Liver (tissue), 9 donors: ENCODE results near the gene IGF2BP2. TPM values are rescaled to one million over a fixed set of nuclear protein-coding genes. Genes with fewer than 3 reads are reported as not detected.
"Not testable (repeated sequence)": the region's sequence is repeated elsewhere in the genome, so short reads cannot be mapped to it uniquely, and the experiment has no call there.

Experiments
- DNase-seq: peaks from one replicate; pipeline ENCODE4 v3.0.0-alpha.2; 2017; ENCODE audit warnings: low spot score
- H3K27ac ChIP-seq, 2 donors: one replicate each; pipeline ENCODE4 v1.7.0; 2013; ENCODE audit warnings: inconsistent platforms in 2 of 2, low read length in 2 of 2, control low read depth in 1 of 2, low read depth in 1 of 2, mild to moderate bottlenecking in 1 of 2
- H3K27me3 ChIP-seq, 4 donors: one replicate each; pipeline versions ENCODE4 v1.6.1 to v1.7.0; 2013; ENCODE audit warnings: low read length in 3 of 4, inconsistent platforms in 1 of 4, mild to moderate bottlenecking in 1 of 4, moderate library complexity in 1 of 4; ENCODE audit not compliant: control insufficient read depth in 4 of 4, insufficient read depth in 4 of 4
- H3K36me3 ChIP-seq, 4 donors: one replicate each; pipeline versions ENCODE4 v1.6.1 to v1.7.0; 2013; ENCODE audit warnings: low read length in 3 of 4, mild to moderate bottlenecking in 3 of 4, low read depth in 1 of 4, moderate library complexity in 1 of 4; ENCODE audit not compliant: control insufficient read depth in 4 of 4, insufficient read depth in 3 of 4
- H3K4me1 ChIP-seq, 4 donors: one replicate each; pipeline versions ENCODE4 v1.6.1 to v1.7.0; 2013; ENCODE audit warnings: low read length in 3 of 4, mild to moderate bottlenecking in 3 of 4, moderate library complexity in 1 of 4; ENCODE audit not compliant: control insufficient read depth in 4 of 4, insufficient read depth in 4 of 4
- H3K4me3 ChIP-seq, 3 donors: one replicate each; pipeline versions ENCODE4 v1.6.1 to v1.7.0; 2013; ENCODE audit warnings: low read length in 3 of 3, control low read depth in 1 of 3, low read depth in 1 of 3, mild to moderate bottlenecking in 1 of 3
- H3K9ac ChIP-seq, 2 donors: one replicate each; pipeline ENCODE4 v1.7.0; 2013; ENCODE audit warnings: low read length in 2 of 2, mild to moderate bottlenecking in 2 of 2, moderate library complexity in 2 of 2, control low read depth in 1 of 2, low read depth in 1 of 2
- H3K9me3 ChIP-seq, 4 donors: one replicate each; pipeline versions ENCODE4 v1.6.1 to v1.7.0; 2013; ENCODE audit warnings: low read length in 3 of 4; ENCODE audit not compliant: control insufficient read depth in 4 of 4
- FOXA1 ChIP-seq: IDR thresholded peaks from 2 replicates; pipeline ENCODE4 v1.6.1; 2016; ENCODE audit warnings: antibody characterized with exemption
- FOXA2 ChIP-seq: IDR thresholded peaks from 2 replicates; pipeline ENCODE4 v1.6.1; 2016; ENCODE audit warnings: antibody characterized with exemption
- GABPA ChIP-seq, 2 donors: IDR thresholded peaks in 1 of 2; conservative IDR thresholded peaks in 1 of 2; 2 replicates each; pipeline ENCODE4 v1.6.1; 2016; ENCODE audit warnings: antibody characterized with exemption in 2 of 2, mild to moderate bottlenecking in 1 of 2, moderate library complexity in 1 of 2
- HNF4A ChIP-seq, 2 donors: conservative IDR thresholded peaks; 2 replicates each; pipeline ENCODE4 v1.6.1; 2016; ENCODE audit warnings: antibody characterized with exemption in 2 of 2, mild to moderate bottlenecking in 2 of 2
- HNF4G ChIP-seq: IDR thresholded peaks from 2 replicates; pipeline ENCODE4 v1.6.1; 2016; ENCODE audit warnings: antibody characterized with exemption
- JUND ChIP-seq, 2 donors: IDR thresholded peaks; 2 replicates each; pipeline ENCODE4 v1.6.1; 2016; ENCODE audit warnings: antibody characterized with exemption in 2 of 2
- NR2F2 ChIP-seq: IDR thresholded peaks from 2 replicates; pipeline ENCODE4 v1.6.1; 2016; ENCODE audit warnings: antibody characterized with exemption
- RAD21 ChIP-seq, 2 donors: IDR thresholded peaks; 2 replicates each; pipeline ENCODE4 v1.6.1; 2016; ENCODE audit warnings: antibody characterized with exemption in 2 of 2, mild to moderate bottlenecking in 2 of 2
- RXRA ChIP-seq, 2 donors: IDR thresholded peaks; 2 replicates each; pipeline ENCODE4 v1.6.1; 2017 to 2018; ENCODE audit warnings: antibody characterized with exemption in 2 of 2, mild to moderate bottlenecking in 1 of 2
- SP1 ChIP-seq: IDR thresholded peaks from 2 replicates; pipeline ENCODE4 v1.6.1; 2018; ENCODE audit warnings: antibody characterized with exemption, mild to moderate bottlenecking
- TAF1 ChIP-seq: conservative IDR thresholded peaks from 2 replicates; pipeline ENCODE4 v1.6.1; 2016; ENCODE audit warnings: antibody characterized with exemption, mild to moderate bottlenecking
- YY1 ChIP-seq: IDR thresholded peaks from 2 replicates; pipeline ENCODE4 v1.6.1; 2016; ENCODE audit warnings: antibody characterized with exemption, mild to moderate bottlenecking
- ZBTB33 ChIP-seq: IDR thresholded peaks from 2 replicates; pipeline ENCODE4 v1.6.1; 2016; ENCODE audit warnings: antibody characterized with exemption
- WGBS: extraction: QIAGEN DNeasy Blood & Tissue Kit; methylation state at CpG from one replicate; pipeline ENCODE4 v1.1.7; 2013; 5-methylcytosine and 5-hydroxymethylcytosine counted together
- polyA plus RNA-seq, 2 donors: library from polyadenylated mRNA; stranded (reverse) in 1 of 2; unstranded in 1 of 2; fragments of 200-250 nt in 1 of 2; fragments of >200 nt in 1 of 2; fragmentation: Nextera tagmentation in 1 of 2; extraction: Ambion mirVana in 1 of 2; gene quantifications; one replicate each; pipeline versions ENCODE4 v1.2.1 to v1.2.3, GENCODE V29; 2013 to 2015
- total RNA-seq, 2 donors: library from RNA; depleted of rRNA; stranded (reverse); fragments of >200 nt; gene quantifications; one replicate each; pipeline ENCODE4 v1.2.3, GENCODE V29; 2014
- TF ChIP-seq, protein P1 (sequence below): IDR thresholded peaks from 2 replicates; pipeline ENCODE4 v1.6.1; 2016; ENCODE audit warnings: antibody characterized with exemption
- TF ChIP-seq, protein P2 (sequence below): IDR thresholded peaks from 2 replicates; pipeline ENCODE4 v1.6.1; 2016; ENCODE audit warnings: antibody characterized with exemption, mild to moderate bottlenecking
- donor health status: healthy.
- donor health status: healthy.
- donor health status: healthy.
- donor health status: healthy.
- donor health status: healthy.

IGF2BP2 gene
- total and polyA plus RNA-seq, 4 donors, result 0.67 to 35.0 (median 1.7) TPM

DNA sequence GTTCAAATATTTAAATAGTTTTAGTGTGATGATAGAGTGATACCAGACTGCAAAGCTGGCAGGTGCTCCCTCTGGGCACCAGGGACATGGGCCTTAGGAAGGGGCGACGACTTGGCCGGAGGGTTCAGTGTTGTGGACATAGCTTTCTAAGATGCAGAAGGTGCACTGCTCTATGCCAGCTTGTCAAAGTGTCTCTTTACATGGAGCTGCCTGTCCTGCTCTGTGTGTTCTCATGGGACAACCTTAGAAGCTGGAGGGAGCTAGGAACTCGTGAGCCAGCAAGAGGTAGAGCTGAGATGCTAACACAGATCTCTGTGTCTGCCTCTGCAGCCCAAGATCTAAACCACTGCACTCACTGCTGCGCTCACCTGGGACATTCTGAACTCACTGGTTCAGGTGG, 160.9 kb downstream of the IGF2BP2 start:
- TF ChIP-seq FOXA1 (no peak), GABPA (IDR thresholded peaks at IDR 0.05 in 1 of 2, conservative IDR thresholded peaks at IDR 0.05 in 1 of 2) (no peak), RAD21 (IDR thresholded peaks at IDR 0.05) (no peak), ZBTB33 (no peak), JUND (IDR thresholded peaks at IDR 0.05) (no peak)
- TF ChIP-seq, protein P1, sequence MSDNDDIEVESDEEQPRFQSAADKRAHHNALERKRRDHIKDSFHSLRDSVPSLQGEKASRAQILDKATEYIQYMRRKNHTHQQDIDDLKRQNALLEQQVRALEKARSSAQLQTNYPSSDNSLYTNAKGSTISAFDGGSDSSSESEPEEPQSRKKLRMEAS, result no peak
- TF ChIP-seq, protein P2, sequence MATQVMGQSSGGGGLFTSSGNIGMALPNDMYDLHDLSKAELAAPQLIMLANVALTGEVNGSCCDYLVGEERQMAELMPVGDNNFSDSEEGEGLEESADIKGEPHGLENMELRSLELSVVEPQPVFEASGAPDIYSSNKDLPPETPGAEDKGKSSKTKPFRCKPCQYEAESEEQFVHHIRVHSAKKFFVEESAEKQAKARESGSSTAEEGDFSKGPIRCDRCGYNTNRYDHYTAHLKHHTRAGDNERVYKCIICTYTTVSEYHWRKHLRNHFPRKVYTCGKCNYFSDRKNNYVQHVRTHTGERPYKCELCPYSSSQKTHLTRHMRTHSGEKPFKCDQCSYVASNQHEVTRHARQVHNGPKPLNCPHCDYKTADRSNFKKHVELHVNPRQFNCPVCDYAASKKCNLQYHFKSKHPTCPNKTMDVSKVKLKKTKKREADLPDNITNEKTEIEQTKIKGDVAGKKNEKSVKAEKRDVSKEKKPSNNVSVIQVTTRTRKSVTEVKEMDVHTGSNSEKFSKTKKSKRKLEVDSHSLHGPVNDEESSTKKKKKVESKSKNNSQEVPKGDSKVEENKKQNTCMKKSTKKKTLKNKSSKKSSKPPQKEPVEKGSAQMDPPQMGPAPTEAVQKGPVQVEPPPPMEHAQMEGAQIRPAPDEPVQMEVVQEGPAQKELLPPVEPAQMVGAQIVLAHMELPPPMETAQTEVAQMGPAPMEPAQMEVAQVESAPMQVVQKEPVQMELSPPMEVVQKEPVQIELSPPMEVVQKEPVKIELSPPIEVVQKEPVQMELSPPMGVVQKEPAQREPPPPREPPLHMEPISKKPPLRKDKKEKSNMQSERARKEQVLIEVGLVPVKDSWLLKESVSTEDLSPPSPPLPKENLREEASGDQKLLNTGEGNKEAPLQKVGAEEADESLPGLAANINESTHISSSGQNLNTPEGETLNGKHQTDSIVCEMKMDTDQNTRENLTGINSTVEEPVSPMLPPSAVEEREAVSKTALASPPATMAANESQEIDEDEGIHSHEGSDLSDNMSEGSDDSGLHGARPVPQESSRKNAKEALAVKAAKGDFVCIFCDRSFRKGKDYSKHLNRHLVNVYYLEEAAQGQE, result no peak
- 97% methylated on average over 5 of the region's 5 CpGs for WGBS
- no peaks in the 10 kb centered on the region for H3K9me3 ChIP-seq

GRCh38 chr3:185661772-185662171, 163.1 kb downstream of the IGF2BP2 start:
- Histone ChIP-seq H3K4me1 (peaks cover 0 to 7% (median 4%) of the 10 kb centered on the region in 4 donors), H3K4me3 (no peak overlapping the region), H3K27ac (no peak overlapping the region), H3K9me3 (no peaks in the 10 kb centered on the region), H3K36me3 (no peaks in the 10 kb centered on the region), H3K9ac (no peak overlapping the region), H3K27me3 (no peaks in the 10 kb centered on the region)
- 84% methylated on average over 4 of the region's 4 CpGs for WGBS
- no peak for TF ChIP-seq GABPA (IDR thresholded peaks at IDR 0.05 in 1 of 2, conservative IDR thresholded peaks at IDR 0.05 in 1 of 2)
- TF ChIP-seq SP1, result no peak
- TF ChIP-seq, protein P1, result no peak
- no peak for TF ChIP-seq ZBTB33
- no peak for TF ChIP-seq HNF4A (conservative IDR thresholded peaks at IDR 0.05)
- TF ChIP-seq RAD21 (IDR thresholded peaks at IDR 0.05), result no peak
- no peak for TF ChIP-seq FOXA1
- TF ChIP-seq JUND (IDR thresholded peaks at IDR 0.05), result no peak
- no peak for TF ChIP-seq YY1
- no peak for TF ChIP-seq HNF4G
- no peak for TF ChIP-seq NR2F2
- no peak for TF ChIP-seq FOXA2
- TF ChIP-seq RXRA (IDR thresholded peaks at IDR 0.05), result no peak
- TF ChIP-seq, protein P2, result no peak
- no peak for TF ChIP-seq TAF1
- DNase-seq, result no peak

More for the DNA sequence above, 160.9 kb downstream of the IGF2BP2 start:
- no peak overlapping the region for H3K4me3 ChIP-seq
- H3K27ac ChIP-seq, result no peak overlapping the region
- H3K27me3 ChIP-seq, result no peaks in the 10 kb centered on the region
- DNase-seq, result no peak
- H3K4me1 ChIP-seq, result peaks cover 0 to 7% (median 4%) of the 10 kb centered on the region in 4 donors
- no peaks in the 10 kb centered on the region for H3K36me3 ChIP-seq
- no peak overlapping the region for H3K9ac ChIP-seq

GRCh38 chr3:185661296-185661695, 163.5 kb downstream of the IGF2BP2 start:
- 94% methylated on average over 10 of the region's 10 CpGs for WGBS
- not testable (repeated sequence) for H3K27ac ChIP-seq, H3K9me3 ChIP-seq, H3K4me3 ChIP-seq, H3K4me1 ChIP-seq, H3K36me3 ChIP-seq, H3K27me3 ChIP-seq, DNase-seq, H3K9ac ChIP-seq
